GM19468 (cell line): ENCODE results near the gene ABCA4.

ENCODE experiments used
- ATAC-seq: cut with Tn5 transposase; IDR thresholded peaks from one replicate; pipeline ENCODE4 v1.9.1; 2021; ENCODE audit warnings: mild to moderate bottlenecking, moderate library complexity, moderate number of reproducible peaks; ENCODE audit not compliant: unreplicated experiment; ENCODE audit errors: extremely low read depth

ABCA4 gene

GRCh38 chr1:94105581-94105952 is 15.4 kb downstream of the ABCA4 start:
- no peak for ATAC-seq

GRCh38 chr1:94104776-94105580 is 16.0 kb downstream of the ABCA4 start:
- no peak for ATAC-seq

GRCh38 chr1:94104127-94104684 is 16.7 kb downstream of the ABCA4 start:
- ATAC-seq = no peak

GRCh38 chr1:94103608-94104007 is 17.3 kb downstream of the ABCA4 start:
- no peak for ATAC-seq

GRCh38 chr1:94101613-94102525 is 19.1 kb downstream of the ABCA4 start:
- no peak for ATAC-seq

GRCh38 chr1:94100785-94101612 is 19.9 kb downstream of the ABCA4 start:
- no peak for ATAC-seq

GRCh38 chr1:94100129-94100784 is 20.7 kb downstream of the ABCA4 start:
- no peak for ATAC-seq

GRCh38 chr1:94099303-94099702 is 21.6 kb downstream of the ABCA4 start:
- ATAC-seq = no peak

GRCh38 chr1:94098585-94099111 is 22.3 kb downstream of the ABCA4 start:
- no peak for ATAC-seq

- no peak for ATAC-seq
Measured at GRCh38 chr1:94096797-94097549, 24.0 kb downstream of the ABCA4 start.

- ATAC-seq = no peak
Measured at GRCh38 chr1:94095744-94096469, 25.0 kb downstream of the ABCA4 start.

- no peak for ATAC-seq
Measured at GRCh38 chr1:94095112-94095637, 25.8 kb downstream of the ABCA4 start.

- ATAC-seq = no peak
Measured at GRCh38 chr1:94094469-94095111, 26.4 kb downstream of the ABCA4 start.

- ATAC-seq = no peak
Measured at GRCh38 chr1:94093996-94094395, 27.0 kb downstream of the ABCA4 start.

- ATAC-seq = no peak
Measured at GRCh38 chr1:94093396-94093795, 27.6 kb downstream of the ABCA4 start.

- no peak for ATAC-seq
Measured at GRCh38 chr1:94092210-94092613, 28.7 kb downstream of the ABCA4 start.

- ATAC-seq = no peak
Measured at GRCh38 chr1:94090761-94091160, 30.2 kb downstream of the ABCA4 start.
